Stimulated activated naive CD8-positive, alpha-beta T cell treated with anti-CD3 and anti-CD28 coated beads, Interleukin-15, Interleukin-2, amounts not matched to agents 100 ng/mL and 50 ng/mL, for 24 hours (primary cell): ENCODE data around the gene PVALEF.
A peak's percentile ranks its signal among the peaks of the same experiment; 100 is the strongest.
"Not testable (repeated sequence)": the region's sequence is repeated elsewhere in the genome, so short reads cannot be mapped to it uniquely, and the experiment has no call there.

Experiments
- H3K27ac Mint-ChIP-seq: one replicate; pipeline ENCODE4 v1.8.0; 2021; ENCODE audit warnings: mild to moderate bottlenecking, mixed read lengths
- H3K27me3 Mint-ChIP-seq: one replicate; pipeline ENCODE4 v1.8.0; 2021; ENCODE audit warnings: mixed read lengths
- H3K36me3 Mint-ChIP-seq: one replicate; pipeline ENCODE4 v1.8.0; 2021; ENCODE audit warnings: low read depth, mixed read lengths
- H3K4me1 Mint-ChIP-seq: one replicate; pipeline ENCODE4 v1.8.0; 2021; ENCODE audit warnings: low read depth, mixed read lengths
- H3K4me3 Mint-ChIP-seq: one replicate; pipeline ENCODE4 v1.8.0; 2021; ENCODE audit warnings: mild to moderate bottlenecking, mixed read lengths
- H3K9me3 Mint-ChIP-seq: one replicate; pipeline ENCODE4 v1.8.0; 2021; ENCODE audit warnings: mixed read lengths

PVALEF gene

GRCh38 chr17:81135505-81136278, 29.6 kb upstream of the PVALEF start:
- Mint-ChIP-seq H3K27me3 (no peaks in the 10 kb centered on the region), H3K4me3 (no peak overlapping the region), H3K9me3 (peaks cover 14% of the 10 kb centered on the region), H3K27ac (no peak overlapping the region), H3K4me1 (peaks cover 3% of the 10 kb centered on the region), H3K36me3 (no peaks in the 10 kb centered on the region)

GRCh38 chr17:81136366-81136765, 28.9 kb upstream of the PVALEF start:
- Mint-ChIP-seq H3K9me3 (peaks cover 14% of the 10 kb centered on the region), H3K27me3 (no peaks in the 10 kb centered on the region), H3K4me3 (no peak overlapping the region), H3K27ac (no peak overlapping the region), H3K36me3 (no peaks in the 10 kb centered on the region), H3K4me1 (peaks cover 3% of the 10 kb centered on the region)

- H3K27me3 Mint-ChIP-seq: no peaks in the 10 kb centered on the region
- no peak overlapping the region for H3K27ac Mint-ChIP-seq
- H3K4me1 Mint-ChIP-seq: peaks cover 3% of the 10 kb centered on the region
- H3K36me3 Mint-ChIP-seq: no peaks in the 10 kb centered on the region
- no peak overlapping the region for H3K4me3 Mint-ChIP-seq
- peaks cover 14% of the 10 kb centered on the region for H3K9me3 Mint-ChIP-seq
These were observed 28.1 kb upstream of the PVALEF start for GRCh38 chr17:81137248-81137647.

GRCh38 chr17:81138083-81138482, 27.2 kb upstream of the PVALEF start:
- Mint-ChIP-seq H3K9me3 (peaks cover 14% of the 10 kb centered on the region), H3K4me3 (no peak overlapping the region), H3K4me1 (peaks cover 3% of the 10 kb centered on the region), H3K36me3 (no peaks in the 10 kb centered on the region), H3K27ac (no peak overlapping the region), H3K27me3 (no peaks in the 10 kb centered on the region)

GRCh38 chr17:81138500-81138899, 26.8 kb upstream of the PVALEF start:
- no peaks in the 10 kb centered on the region for H3K36me3 Mint-ChIP-seq

GRCh38 chr17:81139428-81139827, 25.9 kb upstream of the PVALEF start:
- Mint-ChIP-seq H3K36me3 (no peaks in the 10 kb centered on the region), H3K27ac (no peak overlapping the region), H3K9me3 (peaks cover 14% of the 10 kb centered on the region), H3K27me3 (no peaks in the 10 kb centered on the region), H3K4me1 (peaks cover 3% of the 10 kb centered on the region), H3K4me3 (no peak overlapping the region)

More at GRCh38 chr17:81138500-81138899, 26.8 kb upstream of the PVALEF start:
- no peaks in the 10 kb centered on the region for H3K27me3 Mint-ChIP-seq
- H3K4me1 Mint-ChIP-seq: peaks cover 3% of the 10 kb centered on the region
- H3K27ac Mint-ChIP-seq: peak overlapping the region; percentile 40
- peaks cover 14% of the 10 kb centered on the region for H3K9me3 Mint-ChIP-seq
- H3K4me3 Mint-ChIP-seq: no peak overlapping the region

GRCh38 chr17:81140018-81140417, 25.3 kb upstream of the PVALEF start:
- Mint-ChIP-seq H3K4me3 (no peak overlapping the region), H3K27me3 (no peaks in the 10 kb centered on the region), H3K27ac (no peak overlapping the region), H3K9me3 (peaks cover 14% of the 10 kb centered on the region), H3K36me3 (no peaks in the 10 kb centered on the region), H3K4me1 (peaks cover 3% of the 10 kb centered on the region)

GRCh38 chr17:81140695-81141094, 24.6 kb upstream of the PVALEF start:
- Mint-ChIP-seq H3K36me3 (no peaks in the 10 kb centered on the region), H3K4me1 (peaks cover 3% of the 10 kb centered on the region), H3K27ac (no peak overlapping the region), H3K9me3 (peaks cover 14% of the 10 kb centered on the region), H3K27me3 (no peaks in the 10 kb centered on the region), H3K4me3 (no peak overlapping the region)

GRCh38 chr17:81142301-81143199, 22.8 kb upstream of the PVALEF start:
- Mint-ChIP-seq H3K27ac (no peak overlapping the region), H3K4me1 (peaks cover 3% of the 10 kb centered on the region), H3K9me3 (peaks cover 12% of the 10 kb centered on the region), H3K36me3 (no peaks in the 10 kb centered on the region), H3K27me3 (no peaks in the 10 kb centered on the region), H3K4me3 (no peak overlapping the region)

GRCh38 chr17:81143200-81143527, 22.1 kb upstream of the PVALEF start:
- no peaks in the 10 kb centered on the region for H3K27me3 Mint-ChIP-seq
- no peaks in the 10 kb centered on the region for H3K36me3 Mint-ChIP-seq
- H3K4me1 Mint-ChIP-seq: peaks cover 3% of the 10 kb centered on the region
- peaks cover 6% of the 10 kb centered on the region for H3K9me3 Mint-ChIP-seq
- H3K4me3 Mint-ChIP-seq: no peak overlapping the region
- no peak overlapping the region for H3K27ac Mint-ChIP-seq

GRCh38 chr17:81143717-81144422, 21.4 kb upstream of the PVALEF start:
- H3K36me3 Mint-ChIP-seq: no peaks in the 10 kb centered on the region
- H3K27ac Mint-ChIP-seq: no peak overlapping the region
- no peak overlapping the region for H3K4me3 Mint-ChIP-seq
- H3K4me1 Mint-ChIP-seq: no peaks in the 10 kb centered on the region
- no peaks in the 10 kb centered on the region for H3K9me3 Mint-ChIP-seq
- no peaks in the 10 kb centered on the region for H3K27me3 Mint-ChIP-seq

GRCh38 chr17:81144423-81144781, 20.9 kb upstream of the PVALEF start:
- H3K4me3 Mint-ChIP-seq: no peak overlapping the region
- no peaks in the 10 kb centered on the region for H3K9me3 Mint-ChIP-seq
- no peak overlapping the region for H3K27ac Mint-ChIP-seq
- H3K36me3 Mint-ChIP-seq: no peaks in the 10 kb centered on the region
- H3K4me1 Mint-ChIP-seq: no peaks in the 10 kb centered on the region
- H3K27me3 Mint-ChIP-seq: no peaks in the 10 kb centered on the region

- not testable (repeated sequence) for H3K9me3 Mint-ChIP-seq, H3K27ac Mint-ChIP-seq, H3K36me3 Mint-ChIP-seq, H3K4me3 Mint-ChIP-seq, H3K4me1 Mint-ChIP-seq, H3K27me3 Mint-ChIP-seq
These were observed 19.1 kb upstream of the PVALEF start for GRCh38 chr17:81146208-81146607.

GRCh38 chr17:81147701-81148100, 17.6 kb upstream of the PVALEF start:
- H3K4me3 Mint-ChIP-seq: no peak overlapping the region
- no peaks in the 10 kb centered on the region for H3K36me3 Mint-ChIP-seq
- H3K27ac Mint-ChIP-seq: no peak overlapping the region
- no peaks in the 10 kb centered on the region for H3K9me3 Mint-ChIP-seq
- H3K4me1 Mint-ChIP-seq: no peaks in the 10 kb centered on the region
- no peaks in the 10 kb centered on the region for H3K27me3 Mint-ChIP-seq

- Mint-ChIP-seq H3K36me3 (no peaks in the 10 kb centered on the region), H3K4me1 (no peaks in the 10 kb centered on the region), H3K27ac (no peak overlapping the region), H3K9me3 (no peaks in the 10 kb centered on the region), H3K4me3 (no peak overlapping the region), H3K27me3 (no peaks in the 10 kb centered on the region)
These were observed 16.7 kb upstream of the PVALEF start for GRCh38 chr17:81148571-81148970.
